DOHH2 (cell line): ENCODE results near the gene FAM217A.
"Not testable (repeated sequence)": the region's sequence is repeated elsewhere in the genome, so short reads cannot be mapped to it uniquely, and the experiment has no call there.

Experiments used
- H3F3A ChIP-seq: fragments of 200-600 bp; sonication (generic), shearing (Covaris generic); 2 replicates; pipeline ENCODE4 v1.6.0; 2016; ENCODE audit warnings: antibody characterized with exemption, mild to moderate bottlenecking; ENCODE audit not compliant: control insufficient read depth, insufficient read depth
- H3K27ac ChIP-seq: fragments of 200-600 bp; sonication (generic); 2 replicates; pipeline ENCODE4 v1.5.1; 2014; ENCODE audit warnings: low read depth, mild to moderate bottlenecking, low read length, moderate library complexity
- H3K27me3 ChIP-seq: fragments of 200-600 bp; sonication (generic); 2 replicates; pipeline ENCODE4 v1.6.1; 2014; ENCODE audit warnings: mild to moderate bottlenecking, low read length, mixed read lengths; ENCODE audit not compliant: control insufficient read depth
- H3K36me3 ChIP-seq: fragments of 200-600 bp; sonication (generic); 2 replicates; pipeline ENCODE4 v1.6.1; 2014; ENCODE audit warnings: mild to moderate bottlenecking, low read length, moderate library complexity, mixed read lengths; ENCODE audit not compliant: control insufficient read depth
- H3K4me1 ChIP-seq: fragments of 200-600 bp; sonication (generic); 2 replicates; pipeline ENCODE4 v1.6.1; 2014; ENCODE audit warnings: mild to moderate bottlenecking, low read length, mixed read lengths; ENCODE audit not compliant: control insufficient read depth
- H3K4me2 ChIP-seq: fragments of 200-600 bp; sonication (generic); 2 replicates; pipeline ENCODE4 v1.6.0; 2014; ENCODE audit warnings: mild to moderate bottlenecking, low read length, moderate library complexity
- H3K4me3 ChIP-seq: fragments of 200-600 bp; sonication (generic); 2 replicates; pipeline ENCODE4 v1.5.1; 2014; ENCODE audit warnings: mild to moderate bottlenecking, low read length, mixed read lengths
- H3K79me2 ChIP-seq: fragments of 200-600 bp; sonication (generic); 2 replicates; pipeline ENCODE4 v1.6.1; 2014; ENCODE audit warnings: mild to moderate bottlenecking, low read length, mixed read lengths; ENCODE audit not compliant: control insufficient read depth
- H3K9me2 ChIP-seq: fragments of 200-600 bp; sonication (generic); replicated peaks from 2 replicates; pipeline ENCODE4 v1.6.1; 2014; ENCODE audit warnings: mild to moderate bottlenecking, low read length, mixed read lengths; ENCODE audit not compliant: control insufficient read depth
- H3K9me3 ChIP-seq: fragments of 200-600 bp; sonication (generic); 2 replicates; pipeline ENCODE4 v1.6.1; 2014; ENCODE audit warnings: antibody characterized with exemption, low read length, mixed read lengths; ENCODE audit not compliant: control insufficient read depth, insufficient read depth
- H4K20me1 ChIP-seq: fragments of 200-600 bp; sonication (generic); 2 replicates; pipeline ENCODE4 v1.6.0; 2014; ENCODE audit warnings: low read depth, mild to moderate bottlenecking, antibody characterized with exemption, low read length, moderate library complexity; ENCODE audit not compliant: control insufficient read depth, insufficient read depth
- EZH2phosphoT487 ChIP-seq: fragments of 200-600 bp; sonication (generic); IDR thresholded peaks from 2 replicates; pipeline ENCODE4 v1.6.1; 2017; ENCODE audit warnings: borderline replicate concordance, mild to moderate bottlenecking, antibody characterized with exemption, low read length, moderate library complexity, mixed read lengths
- TF ChIP-seq, protein P1 (sequence below): fragments of 200-600 bp; sonication (generic); IDR thresholded peaks from one replicate; pipeline ENCODE4 v1.5.1; 2014; ENCODE audit warnings: antibody characterized with exemption, mild to moderate bottlenecking, low read depth, low read length; ENCODE audit not compliant: poor library complexity, severe bottlenecking

Gene FAM217A

DNA sequence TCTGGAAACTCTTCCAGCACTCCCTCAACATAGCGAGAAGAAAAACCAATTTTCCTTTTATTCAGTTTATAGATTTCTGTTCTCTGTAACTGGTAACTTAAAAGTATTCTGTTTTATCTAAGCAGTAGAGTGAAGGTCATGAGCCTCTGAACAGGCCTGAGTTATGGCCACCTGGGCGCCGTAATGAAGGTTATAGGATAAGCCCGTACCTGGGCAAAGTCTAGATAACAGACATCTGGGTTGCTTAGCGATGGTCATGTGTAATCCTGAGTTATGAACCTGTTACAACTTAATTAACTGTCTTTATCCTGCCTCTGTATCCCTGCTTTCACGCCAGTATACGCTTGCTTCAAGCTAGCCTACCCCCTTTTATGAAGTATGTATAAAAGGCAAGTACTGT, 13.0 kb upstream of the FAM217A start:
- Histone ChIP-seq H4K20me1 (no peaks in the 10 kb centered on the region), H3K27me3 (no peaks in the 10 kb centered on the region), H3F3A (no peaks in the 10 kb centered on the region), H3K9me2 (no peaks in the 10 kb centered on the region), H3K27ac (no peak overlapping the region), H3K4me1 (no peaks in the 10 kb centered on the region), H3K4me2 (no peak overlapping the region), H3K79me2 (no peaks in the 10 kb centered on the region), H3K4me3 (no peak overlapping the region), H3K36me3 (no peaks in the 10 kb centered on the region), H3K9me3 (no peaks in the 10 kb centered on the region)
- TF ChIP-seq, protein P1, sequence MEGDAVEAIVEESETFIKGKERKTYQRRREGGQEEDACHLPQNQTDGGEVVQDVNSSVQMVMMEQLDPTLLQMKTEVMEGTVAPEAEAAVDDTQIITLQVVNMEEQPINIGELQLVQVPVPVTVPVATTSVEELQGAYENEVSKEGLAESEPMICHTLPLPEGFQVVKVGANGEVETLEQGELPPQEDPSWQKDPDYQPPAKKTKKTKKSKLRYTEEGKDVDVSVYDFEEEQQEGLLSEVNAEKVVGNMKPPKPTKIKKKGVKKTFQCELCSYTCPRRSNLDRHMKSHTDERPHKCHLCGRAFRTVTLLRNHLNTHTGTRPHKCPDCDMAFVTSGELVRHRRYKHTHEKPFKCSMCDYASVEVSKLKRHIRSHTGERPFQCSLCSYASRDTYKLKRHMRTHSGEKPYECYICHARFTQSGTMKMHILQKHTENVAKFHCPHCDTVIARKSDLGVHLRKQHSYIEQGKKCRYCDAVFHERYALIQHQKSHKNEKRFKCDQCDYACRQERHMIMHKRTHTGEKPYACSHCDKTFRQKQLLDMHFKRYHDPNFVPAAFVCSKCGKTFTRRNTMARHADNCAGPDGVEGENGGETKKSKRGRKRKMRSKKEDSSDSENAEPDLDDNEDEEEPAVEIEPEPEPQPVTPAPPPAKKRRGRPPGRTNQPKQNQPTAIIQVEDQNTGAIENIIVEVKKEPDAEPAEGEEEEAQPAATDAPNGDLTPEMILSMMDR, result no peak

DNA sequence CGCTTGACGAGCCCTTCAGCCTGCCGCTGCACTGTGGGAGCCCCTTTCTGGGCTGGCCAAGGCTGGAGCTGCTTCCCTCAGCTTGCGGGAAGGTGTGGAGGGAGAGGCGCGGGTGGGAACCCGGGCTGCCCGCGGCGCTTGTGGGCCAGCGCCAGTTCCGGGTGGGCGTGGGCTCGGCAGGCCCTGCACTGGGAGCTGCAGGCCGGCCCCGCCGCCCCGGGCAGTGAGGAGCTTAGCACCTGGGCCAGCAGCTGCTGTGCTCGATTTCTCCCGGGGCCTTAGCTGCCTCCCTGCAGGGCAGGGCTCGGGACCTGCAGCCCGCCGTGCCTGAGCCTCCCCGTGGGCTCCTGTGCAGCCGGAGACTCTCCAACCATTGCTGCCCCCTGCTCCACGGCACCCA, 11.1 kb upstream of the FAM217A start:
- not testable (repeated sequence) for H3K9me3 ChIP-seq, H3K36me3 ChIP-seq, H3K27me3 ChIP-seq, H3F3A ChIP-seq, H3K4me2 ChIP-seq, H3K27ac ChIP-seq, H4K20me1 ChIP-seq, H3K79me2 ChIP-seq, H3K9me2 ChIP-seq, H3K4me3 ChIP-seq, H3K4me1 ChIP-seq

DNA sequence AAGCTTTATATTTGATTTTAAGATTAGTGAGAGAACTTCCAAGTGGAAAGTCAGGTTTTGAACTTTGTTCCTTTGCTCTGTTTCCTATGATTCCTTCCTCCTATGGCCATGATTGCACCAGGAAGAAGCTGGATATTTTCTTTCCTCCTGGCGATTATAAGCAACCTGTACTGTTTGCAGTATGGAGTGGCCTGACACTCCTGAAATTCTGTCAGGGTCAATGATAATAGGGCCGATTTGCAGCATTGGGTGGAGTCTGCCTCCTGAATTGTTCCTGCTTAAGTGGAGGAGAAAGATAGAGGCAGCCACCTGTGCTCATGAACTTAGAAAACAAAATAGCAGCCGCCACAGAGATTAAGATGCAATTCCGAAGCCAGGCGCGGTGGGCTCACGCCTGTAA, 9.8 kb upstream of the FAM217A start:
- Histone ChIP-seq H3K4me3 (no peak overlapping the region), H3K4me2 (no peak overlapping the region), H3K9me2 (no peaks in the 10 kb centered on the region), H3K27ac (no peak overlapping the region), H3K36me3 (no peaks in the 10 kb centered on the region), H3K79me2 (no peaks in the 10 kb centered on the region), H3F3A (no peaks in the 10 kb centered on the region), H3K9me3 (no peaks in the 10 kb centered on the region), H3K27me3 (peaks cover 5% of the 10 kb centered on the region; the same call in 1 of the 2 replicates), H4K20me1 (no peaks in the 10 kb centered on the region), H3K4me1 (no peaks in the 10 kb centered on the region)
- TF ChIP-seq, protein P1, result no peak
- no peak for TF ChIP-seq EZH2phosphoT487

DNA sequence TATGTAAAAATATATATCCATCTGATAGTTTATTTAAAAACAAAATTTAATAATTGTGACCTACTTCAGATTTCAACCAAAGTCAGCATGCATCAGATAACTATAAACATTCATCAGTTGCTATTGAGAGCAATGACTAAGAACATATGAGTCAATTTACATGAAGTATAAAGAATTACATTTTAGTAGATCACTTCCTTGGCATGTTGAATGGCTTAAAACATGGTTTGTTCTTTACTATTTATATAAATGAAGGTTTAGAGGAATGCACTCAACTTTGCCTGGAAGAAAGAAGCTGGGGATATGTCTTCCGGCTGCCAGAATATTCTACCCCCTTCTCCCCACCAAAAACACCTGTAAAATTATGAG, 6.4 kb upstream of the FAM217A start:
- no peaks in the 10 kb centered on the region for H3F3A ChIP-seq
- H4K20me1 ChIP-seq, result no peaks in the 10 kb centered on the region
- H3K79me2 ChIP-seq, result no peaks in the 10 kb centered on the region
- H3K9me3 ChIP-seq, result no peaks in the 10 kb centered on the region
- H3K27ac ChIP-seq, result no peak overlapping the region
- peaks cover 13% of the 10 kb centered on the region; the same call in 1 of the 2 replicates for H3K27me3 ChIP-seq
- no peak overlapping the region for H3K4me2 ChIP-seq
- TF ChIP-seq EZH2phosphoT487, result no peak
- TF ChIP-seq, protein P1, result no peak
- no peaks in the 10 kb centered on the region for H3K36me3 ChIP-seq
- H3K4me1 ChIP-seq, result no peaks in the 10 kb centered on the region
- H3K9me2 ChIP-seq, result no peaks in the 10 kb centered on the region
- H3K4me3 ChIP-seq, result no peak overlapping the region
